ENCODE measurements around the gene CRB1. TPM values are rescaled to one million over a fixed set of nuclear protein-coding genes. Genes with fewer than 3 reads are reported as not detected.

CRB1 gene
- total and polyA plus RNA-seq, 2 of the 8 experiments (the other 6 are each of a cell fraction or from before 2014, with no cell fraction given): 0.03 TPM; not detected in 1

DNA sequence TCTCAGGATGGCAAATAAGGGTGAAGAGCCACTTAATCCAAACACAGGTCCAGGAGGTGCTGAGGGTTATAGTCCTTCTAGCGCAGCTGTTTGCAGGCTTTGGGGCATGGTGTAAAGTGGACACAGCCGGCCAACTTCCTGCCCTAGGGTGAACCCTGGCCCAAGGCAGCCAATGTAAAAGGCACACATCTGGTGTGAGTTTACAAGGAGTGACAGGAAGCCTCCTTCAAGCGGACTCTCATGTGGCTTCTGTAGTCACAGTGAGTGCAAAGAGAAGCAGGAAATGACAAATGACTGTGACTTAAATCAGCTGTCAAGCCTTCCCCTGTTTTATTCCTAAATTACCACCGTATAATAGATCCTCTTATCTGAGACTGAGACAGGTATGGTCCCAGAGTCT is 213.0 kb downstream of the CRB1 start:
- Histone ChIP-seq H2BK5ac (ENCODE audit: low read depth, low read length) (no peak overlapping the region), H2BK120ac (replicated peaks; ENCODE audit: low read depth, low read length) (no peak overlapping the region), H3K9ac (replicated peaks in 1 of 4; ENCODE audit: extremely low read depth in 1 of 4, low read depth in 3 of 4, low read length in 3 of 4) (no peak overlapping the region), H3K4me1 (replicated peaks in 1 of 4; ENCODE audit: control insufficient read depth in 3 of 4, insufficient read depth in 4 of 4, low read length in 3 of 4) (no peaks in the 10 kb centered on the region), H3K36me3 (ENCODE audit: control insufficient read depth in 2 of 4, insufficient read depth in 4 of 4, low read length in 3 of 4) (no peaks in the 10 kb centered on the region), H3K23ac (ENCODE audit: insufficient read length) (no peak overlapping the region), H4K5ac (ENCODE audit: insufficient read length, low read depth, low read length) (no peak overlapping the region), H3K4ac (replicated peaks; ENCODE audit: insufficient read length, low read depth, low read length) (no peak overlapping the region), H2AK5ac (ENCODE audit: low read depth, low read length) (no peak overlapping the region), H2BK20ac (ENCODE audit: low read length) (no peak overlapping the region), H3K27ac (ENCODE audit: low read depth, low read length) (no peak overlapping the region), H3K4me3 (ENCODE audit: extremely low read depth in 1 of 4, insufficient read depth in 2 of 4, low read depth in 3 of 4, low read length in 4 of 4) (no peak overlapping the region), H3K56ac (replicated peaks; ENCODE audit: insufficient read length, low read depth, low read length) (no peak overlapping the region), H3K27me3 (replicated peaks in 1 of 4; ENCODE audit: control insufficient read depth in 3 of 4, extremely low read depth in 1 of 4, insufficient read depth in 3 of 4, low read length in 3 of 4) (no peaks in the 10 kb centered on the region), H2BK12ac (ENCODE audit: low read depth, low read length) (no peak overlapping the region), H4K20me1 (replicated peaks in 1 of 2; ENCODE audit: control insufficient read depth in 1 of 2, insufficient read depth in 2 of 2, low read length in 2 of 2) (no peaks in the 10 kb centered on the region), H3K79me2 (ENCODE audit: control insufficient read depth in 1 of 2, insufficient read depth in 2 of 2, low read length in 2 of 2) (no peaks in the 10 kb centered on the region), H3K4me2 (ENCODE audit: insufficient read depth in 1 of 2, low read depth in 2 of 2, low read length in 2 of 2) (no peak overlapping the region), H2BK15ac (ENCODE audit: low read length) (no peak overlapping the region), H3K18ac (ENCODE audit: extremely low read depth, low read length) (no peak overlapping the region), H4K8ac (ENCODE audit: extremely low read depth, insufficient read depth, low read length) (no peak overlapping the region), H3K14ac (ENCODE audit: insufficient read length) (no peak overlapping the region), H3K23me2 (ENCODE audit: low read depth, low read length) (no peaks in the 10 kb centered on the region), H4K91ac (replicated peaks; ENCODE audit: insufficient read length, low read length) (no peak overlapping the region), H2AFZ (ENCODE audit: low read length) (no peak overlapping the region), H3K79me1 (ENCODE audit: low read depth, low read length) (no peaks in the 10 kb centered on the region), H3K9me3 (ENCODE audit: insufficient read depth in 2 of 2, low read depth in 1 of 2, low read length in 1 of 2) (no peaks in the 10 kb centered on the region)
- CTCF ChIA-PET (ENCODE audit: partially characterized antibody): interaction anchor here (0.7 to 2.0 kb wide), 4 partner anchors 12 to 388 kb away, joined by 3 to 5 read pairs (median 4); no protein-coding TSS in a partner anchor
- POLR2A ChIA-PET (ENCODE audit: partially characterized antibody): no interaction called here
- FAIRE-seq: no peak
- 89% methylated on average over 4 of the region's 4 CpGs; no CpG with 5 or more reads in 1 of the 2 experiments for WGBS, 2 experiments (ENCODE audit: extremely low coverage in 1 of 2, insufficient coverage in 1 of 2, insufficient read length in 1 of 2, insufficient replicate concordance in 2 of 2, low coverage in 1 of 2, low lambda C conversion rate in 2 of 2, missing lambda C conversion rate in 1 of 2)
- DNase-seq (ENCODE audit: low read depth in 1 of 2, low spot score in 2 of 2): no peak
- no peak for TF ChIP-seq E2F6 (IDR thresholded peaks at IDR 0.05)
- no peak for TF ChIP-seq MAX (IDR thresholded peaks at IDR 0.05)
- no peak for TF ChIP-seq BACH1 (IDR thresholded peaks at IDR 0.05; ENCODE audit: low read length)
- TF ChIP-seq YY1 (IDR thresholded peaks at IDR 0.05; ENCODE audit: low read depth, low read length): no peak
- TF ChIP-seq RAD21 (IDR thresholded peaks at IDR 0.05 in 1 of 2, conservative IDR thresholded peaks at IDR 0.05 in 1 of 2; ENCODE audit: low read depth in 2 of 2, low read length in 2 of 2): no peak
- TF ChIP-seq EZH2 (IDR thresholded peaks at IDR 0.05; ENCODE audit: low read depth, low read length, severe bottlenecking): no peak
- TF ChIP-seq POLR2AphosphoS5 (IDR thresholded peaks at IDR 0.05; ENCODE audit: low read depth, low read length): no peak
- TF ChIP-seq EP300 (IDR thresholded peaks at IDR 0.05; ENCODE audit: borderline replicate concordance in 1 of 2, low read depth in 2 of 2, low read length in 2 of 2): no peak
- no peak for TF ChIP-seq POLR2A (IDR thresholded peaks at IDR 0.05; ENCODE audit: control extremely low read depth in 1 of 2, low read depth in 2 of 2, low read length in 2 of 2)
- TF ChIP-seq SRF (IDR thresholded peaks at IDR 0.05; ENCODE audit: low read depth, low read length): no peak
- TF ChIP-seq JUND (IDR thresholded peaks at IDR 0.05; ENCODE audit: low read length): no peak
- TF ChIP-seq CHD1 (IDR thresholded peaks at IDR 0.05; ENCODE audit: low read depth, low read length): no peak
- no peak for TF ChIP-seq BRCA1 (IDR thresholded peaks at IDR 0.05; ENCODE audit: low read depth, low read length)
- TF ChIP-seq ASH2L (IDR thresholded peaks at IDR 0.05; ENCODE audit: low read length): no peak
- TF ChIP-seq FOSL1 (IDR thresholded peaks at IDR 0.05; ENCODE audit: insufficient read depth, low read depth, low read length): no peak
